ENCODE measurements around the gene MAN1A2.

The MAN1A2 gene

DNA sequence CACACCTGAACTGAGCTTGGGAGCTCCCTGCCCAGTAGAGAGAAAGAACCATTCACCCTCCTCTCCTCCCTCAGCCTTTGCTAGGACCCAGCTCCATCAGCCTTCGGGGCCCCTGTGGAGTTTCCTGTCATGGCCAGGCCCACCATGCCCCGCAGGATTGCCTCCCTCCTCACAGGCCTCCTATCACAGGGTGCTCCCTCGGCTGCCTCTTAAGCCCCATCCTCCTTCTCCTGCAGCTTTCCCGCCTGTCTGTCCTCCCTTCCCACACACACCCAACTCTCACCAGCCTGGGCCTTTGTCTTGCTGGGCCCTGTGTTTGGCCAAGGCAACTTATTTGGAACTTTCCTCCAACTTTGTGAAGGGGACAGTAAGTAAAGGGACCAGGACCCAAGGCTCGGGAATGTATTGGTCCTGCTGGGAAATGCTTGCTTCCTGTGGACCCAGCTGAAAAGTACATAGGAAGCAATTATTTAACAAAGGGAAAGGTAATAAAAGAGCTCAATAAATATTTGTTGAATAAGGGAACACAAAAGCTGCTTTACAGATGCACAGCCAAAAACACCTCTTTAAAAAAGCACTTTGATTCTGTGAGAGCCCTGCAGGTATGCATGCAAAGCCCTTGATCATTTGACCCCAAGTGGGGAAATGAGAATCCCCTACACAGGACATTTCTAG, 207.0 kb downstream of the MAN1A2 start:
- no peak for DNase-seq

DNA sequence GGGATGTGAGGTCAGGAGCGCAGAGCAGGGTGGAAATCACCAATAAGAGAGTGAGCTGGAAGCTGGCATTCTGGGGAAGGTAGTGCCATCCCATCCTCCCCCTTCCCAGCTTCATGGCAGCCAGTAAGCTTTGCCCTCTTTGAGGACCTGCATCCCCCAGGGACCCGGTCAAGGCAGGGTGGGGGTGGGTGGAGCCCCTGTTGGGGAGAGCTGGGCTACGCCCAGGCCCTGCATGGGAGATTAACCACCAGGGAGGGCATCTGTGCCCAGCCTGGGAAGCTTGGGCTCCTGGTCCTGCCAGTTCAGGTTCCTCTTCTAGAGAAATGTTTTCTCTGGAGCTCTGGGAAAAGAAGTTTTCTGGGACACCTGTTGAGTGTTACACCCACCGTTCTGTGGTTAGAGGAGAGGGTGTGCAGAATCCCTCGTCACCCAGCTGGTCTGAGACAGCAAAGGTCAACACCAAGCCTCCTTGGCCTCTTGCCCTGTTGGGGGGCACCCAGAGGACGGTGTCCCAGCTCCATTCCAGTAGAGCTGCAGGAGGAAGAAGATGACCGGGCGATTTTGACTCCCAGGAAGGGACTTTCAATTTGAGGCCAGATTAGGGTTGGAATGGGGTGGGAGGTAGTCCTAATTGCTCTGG, 208.5 kb downstream of the MAN1A2 start:
- no peak for DNase-seq

DNA sequence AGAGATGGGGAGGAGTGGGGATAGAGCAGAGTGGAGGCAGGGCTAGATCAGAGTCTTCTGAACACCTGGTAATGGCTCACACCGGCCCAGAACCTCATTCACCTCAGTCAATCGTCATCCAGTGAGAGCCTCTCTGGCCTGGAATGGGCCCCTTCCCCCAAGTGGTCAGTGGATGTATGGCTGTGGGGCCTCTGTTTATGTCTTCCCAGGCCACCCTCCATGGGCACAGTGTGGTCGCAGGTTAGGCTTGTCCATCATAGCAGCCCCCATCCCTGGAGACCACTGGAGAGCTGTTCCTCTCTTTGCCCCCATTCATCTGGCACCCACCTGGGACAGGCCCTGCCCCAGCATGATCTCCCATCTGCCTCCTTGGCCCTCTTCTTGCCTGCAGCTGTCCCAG, 209.0 kb downstream of the MAN1A2 start:
- no peak for DNase-seq

DNA sequence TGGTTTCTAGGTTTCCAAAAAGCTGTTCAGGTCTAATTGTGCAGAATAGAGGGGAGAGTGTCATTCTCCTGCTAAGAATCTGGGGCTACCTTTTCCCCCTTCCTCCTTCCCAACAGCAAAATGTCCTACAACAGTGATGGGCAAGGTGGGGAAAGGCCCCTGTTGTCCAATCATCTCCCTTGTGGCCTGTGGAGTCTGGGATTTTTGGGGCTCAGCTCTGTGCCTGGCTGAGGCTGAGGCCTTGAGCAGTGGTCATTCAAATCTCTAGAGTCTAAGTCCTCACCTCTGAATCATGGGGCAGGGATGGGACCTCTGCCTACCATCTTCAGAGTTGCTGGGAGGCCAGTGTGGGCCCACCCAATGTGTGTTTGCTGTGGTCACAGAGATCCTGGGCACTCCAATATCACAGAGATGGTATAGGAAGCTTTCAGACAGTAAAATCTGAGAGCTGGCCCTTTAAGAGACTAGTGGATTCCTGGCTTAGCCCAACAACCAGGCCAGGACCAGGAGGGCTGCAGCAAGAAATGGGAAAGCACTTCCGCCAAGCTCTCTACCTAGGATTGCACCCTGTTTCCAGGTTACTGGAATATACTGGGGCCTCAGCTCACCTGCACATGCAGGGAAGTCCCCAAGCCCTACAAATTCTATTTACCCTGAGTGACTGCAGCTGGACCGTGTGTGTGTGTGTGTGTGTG, 210.1 kb downstream of the MAN1A2 start:
- DNase-seq: no peak

DNA sequence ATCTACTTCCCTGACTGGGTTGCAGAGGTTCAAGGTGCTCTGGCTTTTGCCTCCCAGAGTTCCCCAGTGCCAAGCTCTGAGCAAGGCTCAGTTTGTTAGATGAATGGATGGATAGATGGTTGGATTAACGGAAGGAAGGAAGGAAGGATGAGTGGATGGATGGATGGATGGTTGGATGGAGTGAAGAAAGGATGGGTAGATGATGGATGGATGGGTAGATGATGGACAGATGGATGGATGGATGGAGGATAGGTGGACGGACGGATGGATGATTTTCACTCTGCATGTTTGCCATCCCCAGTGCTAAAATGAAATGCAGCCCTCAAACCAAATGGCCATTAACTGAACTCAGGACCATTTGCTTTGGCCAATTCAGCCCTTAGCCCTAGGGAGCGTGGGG, 211.2 kb downstream of the MAN1A2 start:
- DNase-seq: no peak
